ENCODE results near the gene ASXL2. TPM values are rescaled to one million over a fixed set of nuclear protein-coding genes. Genes with fewer than 3 reads are reported as not detected.

The ASXL2 gene
- total RNA-seq, 1 experiment from 2014 or later = 32.7 TPM

- WGBS (ENCODE audit: extremely low coverage, insufficient read length, low lambda C conversion rate) = no CpG with 5 or more reads among the region's 5 CpGs
- Histone ChIP-seq H2BK20ac (ENCODE audit: low read depth, low read length, poor library complexity, severe bottlenecking) (no peak overlapping the region), H3K79me2 (ENCODE audit: insufficient read depth, low read length) (no peaks in the 10 kb centered on the region), H4K91ac (ENCODE audit: insufficient read length, low read depth, low read length) (no peak overlapping the region), H3K79me1 (ENCODE audit: insufficient read depth, low read depth, low read length, poor library complexity, severe bottlenecking) (no peaks in the 10 kb centered on the region), H3K9ac (ENCODE audit: extremely low read depth, insufficient read length, low read length) (no peak overlapping the region), H3K23ac (ENCODE audit: insufficient read length, low read depth, low read length) (no peak overlapping the region), H3K18ac (ENCODE audit: insufficient read length, low read depth, low read length) (no peak overlapping the region), H3K27me3 (ENCODE audit: insufficient read depth, low read length) (no peaks in the 10 kb centered on the region), H3K56ac (ENCODE audit: insufficient read length, low read depth, low read length) (no peak overlapping the region), H4K20me1 (ENCODE audit: control insufficient read depth, insufficient read depth, insufficient read length) (no peaks in the 10 kb centered on the region), H3T11ph (ENCODE audit: low read length) (no peak overlapping the region), H2BK5ac (ENCODE audit: insufficient read length, low read length) (no peak overlapping the region), H3K23me2 (ENCODE audit: insufficient read length, low read depth, low read length, poor library complexity, severe bottlenecking) (no peaks in the 10 kb centered on the region), H3K4me2 (ENCODE audit: insufficient read depth, insufficient read length, low read length) (no peak overlapping the region), H4K5ac (ENCODE audit: insufficient read length, low read depth, low read length) (no peak overlapping the region), H3K9me3 (ENCODE audit: control insufficient read depth, low read depth, low read length) (no peaks in the 10 kb centered on the region), H3K14ac (ENCODE audit: insufficient read depth, low read length) (no peak overlapping the region), H2BK15ac (ENCODE audit: low read depth, low read length) (no peak overlapping the region), H3K4me1 (ENCODE audit: insufficient read depth, low read length) (no peaks in the 10 kb centered on the region), H2AK5ac (ENCODE audit: insufficient read length, low read length) (no peak overlapping the region), H2AFZ (ENCODE audit: low read length) (no peak overlapping the region), H3K27ac (ENCODE audit: insufficient read length, low read depth, low read length) (no peak overlapping the region), H3K4ac (ENCODE audit: low read depth, low read length) (no peak overlapping the region), H2BK120ac (ENCODE audit: low read depth, low read length, poor library complexity, severe bottlenecking) (no peak overlapping the region), H4K8ac (replicated peaks; ENCODE audit: insufficient read length, low read depth, low read length) (no peak overlapping the region), H2BK12ac (ENCODE audit: insufficient read length, low read depth, low read length) (no peak overlapping the region)
- H3K36me3 Mint-ChIP-seq (ENCODE audit: insufficient read depth in 1 of 3, low read depth in 3 of 3) = no peaks in the 10 kb centered on the region
- H3K9me3 Mint-ChIP-seq = no peaks in the 10 kb centered on the region
- no peak overlapping the region for H3K27ac Mint-ChIP-seq
- no peaks in the 10 kb centered on the region for H3K27me3 Mint-ChIP-seq (ENCODE audit: low read depth)
- no peak for TF ChIP-seq CTCF (conservative IDR thresholded peaks at IDR 0.05)
- H3K4me3 Mint-ChIP-seq = no peak overlapping the region
- DNase-seq = no peak
- H3K4me1 Mint-ChIP-seq = peaks cover 6 to 7% of the 10 kb centered on the region in 2 experiments
Measured at GRCh38 chr2:25891672-25892071, 13.4 kb upstream of the ASXL2 start.
